ENCODE results near the gene GOLGA8Q. TPM values are rescaled to one million over a fixed set of nuclear protein-coding genes. Genes with fewer than 3 reads are reported as not detected.

Gene GOLGA8Q, protein sequence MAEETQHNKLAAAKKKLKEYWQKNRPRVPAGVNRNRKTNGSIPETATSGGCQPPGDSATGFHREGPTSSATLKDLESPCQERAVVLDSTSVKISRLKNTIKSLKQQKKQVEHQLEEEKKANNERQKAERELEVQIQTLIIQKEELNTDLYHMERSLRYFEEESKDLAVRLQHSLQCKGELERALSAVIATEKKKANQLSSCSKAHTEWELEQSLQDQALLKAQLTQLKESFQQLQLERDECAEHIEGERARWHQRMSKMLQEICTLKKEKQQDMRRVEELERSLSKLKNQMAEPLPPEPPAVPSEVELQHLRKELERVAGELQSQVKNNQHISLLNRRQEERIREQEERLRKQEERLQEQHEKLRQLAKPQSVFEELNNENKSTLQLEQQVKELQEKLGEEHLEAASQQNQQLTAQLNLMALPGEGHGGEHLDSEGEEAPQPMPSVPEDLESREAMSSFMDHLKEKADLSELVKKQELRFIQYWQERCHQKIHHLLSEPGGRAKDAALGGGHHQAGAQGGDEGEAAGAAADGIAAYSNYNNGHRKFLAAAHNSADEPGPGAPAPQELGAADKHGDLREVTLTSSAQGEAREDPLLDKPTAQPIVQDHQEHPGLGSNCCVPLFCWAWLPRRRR
- total RNA-seq (2022; extraction: Qiagen RNA extraction), result 0.14 to 0.22 TPM in 2 of 5 replicates, not detected in the others

DNA sequence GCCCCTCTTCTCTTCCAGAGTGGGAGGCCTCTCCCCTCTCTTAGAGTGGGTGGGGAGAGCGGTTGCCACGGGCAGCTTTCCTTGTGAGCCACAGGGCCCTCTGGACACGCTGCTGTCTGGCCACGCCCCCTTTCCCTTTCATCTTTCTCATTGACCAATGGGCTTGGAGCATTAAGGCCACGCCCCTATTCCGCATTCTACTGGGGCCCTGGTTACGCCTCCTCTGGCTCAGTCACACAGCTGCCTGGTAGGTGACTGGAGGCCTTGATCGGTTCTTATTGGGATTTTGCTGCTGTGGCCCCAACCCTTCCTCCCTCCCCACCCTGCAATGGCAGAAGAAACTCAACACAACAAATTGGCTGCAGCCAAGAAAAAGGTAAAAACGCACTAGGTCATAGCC lies at the start of gene GOLGA8Q:
GOLGA8Q (plus strand) TSS at position 301 of the 400 bp plus-strand sequence; CDS start at position 329, 28 bp downstream.

DNA sequence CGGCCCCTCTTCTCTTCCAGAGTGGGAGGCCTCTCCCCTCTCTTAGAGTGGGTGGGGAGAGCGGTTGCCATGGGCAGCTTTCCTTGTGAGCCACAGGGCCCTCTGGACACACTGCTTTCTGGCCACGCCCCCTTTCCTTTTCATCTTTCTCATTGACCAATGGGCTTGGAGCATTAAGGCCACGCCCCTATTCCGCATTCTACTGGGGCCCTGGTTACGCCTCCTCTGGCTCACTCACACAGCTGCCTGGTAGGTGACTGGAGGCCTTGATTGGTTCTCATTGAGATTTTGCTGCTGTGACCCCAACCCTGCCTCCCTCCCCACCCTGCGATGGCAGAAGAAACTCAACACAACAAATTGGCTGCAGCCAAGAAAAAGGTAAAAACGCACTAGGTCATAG lies 51.9 kb downstream of the GOLGA8Q start, which contains the start of gene GOLGA8H:
GOLGA8H (plus strand) TSS at position 233 of the 400 bp plus-strand sequence; CDS start at position 331, 98 bp downstream.

Other genes with a start within 250 kb of the GOLGA8Q start
- 5.2 to 7.9 TPM (median 7.1 TPM) in 5 replicates for gene CHRFAM7A, start 158.5 kb upstream of the GOLGA8Q start, total RNA-seq (2022; extraction: Qiagen RNA extraction)
- 0.11 to 0.22 TPM (median 0.16 TPM) in 5 replicates for gene GOLGA8R, start 137.8 kb upstream of the GOLGA8Q start, total RNA-seq (2022; extraction: Qiagen RNA extraction)
- gene GOLGA8H, start 52.0 kb downstream of the GOLGA8Q start, total RNA-seq (2022; extraction: Qiagen RNA extraction), result 1.9 to 3.9 TPM (median 2.8 TPM) in 5 replicates